OCI-LY1 (cell line): Measurements from ENCODE around the gene UBAP1L.
"Not testable (repeated sequence)": the region's sequence is repeated elsewhere in the genome, so short reads cannot be mapped to it uniquely, and the experiment has no call there.

Source experiments
- CTCF ChIP-seq: fragments of 200-600 bp; sonication (generic), shearing (Covaris generic); IDR thresholded peaks from 2 replicates; pipeline ENCODE4 v1.5.1; 2017; ENCODE audit warnings: mild to moderate bottlenecking, antibody characterized with exemption, low read length, moderate library complexity, mixed read lengths
- EZH2 ChIP-seq: fragments of 200-600 bp; sonication (generic), shearing (Covaris generic); IDR thresholded peaks from 2 replicates; pipeline ENCODE4 v1.8.0; 2017; ENCODE audit warnings: borderline replicate concordance, mixed run types, mild to moderate bottlenecking, antibody characterized with exemption, low read length, moderate library complexity, mixed read lengths

GRCh38 chr15:65137089-65137488 is 22.1 kb upstream of the UBAP1L start:
- not testable (repeated sequence) for TF ChIP-seq CTCF, EZH2
